Stimulated activated naive CD8-positive, alpha-beta T cell treated with anti-CD3 and anti-CD28 coated beads, Interleukin-15, Interleukin-2, amounts not matched to agents 100 U/mL and 50 U/mL, for 24 hours (primary cell): ENCODE measurements around the gene DCHS2.

ENCODE experiments used
- ATAC-seq: fragments of 150-1000 bp; cut with Tn5 transposase; one replicate; pipeline ENCODE4 v1.10.0; 2021
- DNase-seq: peaks from one replicate; pipeline ENCODE4 v3.0.0; 2021

The DCHS2 gene

DNA sequence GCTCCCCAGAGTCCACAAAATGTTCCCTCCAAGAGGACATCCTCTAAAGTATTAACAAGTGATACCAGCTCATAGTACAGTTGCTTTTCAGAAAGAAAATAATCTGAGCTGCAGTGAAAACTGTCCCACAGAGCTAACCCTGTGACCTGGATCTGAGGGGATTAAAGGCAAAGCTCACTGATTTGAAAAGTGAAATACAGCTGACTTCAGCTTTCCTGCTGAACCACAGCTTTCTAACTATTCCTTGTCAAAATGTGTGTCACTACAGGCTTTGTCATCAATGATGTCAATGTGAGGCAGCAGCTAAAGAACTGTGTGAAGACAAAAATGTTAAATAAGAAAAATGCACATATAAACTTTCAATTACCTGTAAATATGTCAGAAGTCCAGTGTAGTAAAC, 36.9 kb downstream of the DCHS2 start:
- no peak for DNase-seq
- ATAC-seq = no peak

DNA sequence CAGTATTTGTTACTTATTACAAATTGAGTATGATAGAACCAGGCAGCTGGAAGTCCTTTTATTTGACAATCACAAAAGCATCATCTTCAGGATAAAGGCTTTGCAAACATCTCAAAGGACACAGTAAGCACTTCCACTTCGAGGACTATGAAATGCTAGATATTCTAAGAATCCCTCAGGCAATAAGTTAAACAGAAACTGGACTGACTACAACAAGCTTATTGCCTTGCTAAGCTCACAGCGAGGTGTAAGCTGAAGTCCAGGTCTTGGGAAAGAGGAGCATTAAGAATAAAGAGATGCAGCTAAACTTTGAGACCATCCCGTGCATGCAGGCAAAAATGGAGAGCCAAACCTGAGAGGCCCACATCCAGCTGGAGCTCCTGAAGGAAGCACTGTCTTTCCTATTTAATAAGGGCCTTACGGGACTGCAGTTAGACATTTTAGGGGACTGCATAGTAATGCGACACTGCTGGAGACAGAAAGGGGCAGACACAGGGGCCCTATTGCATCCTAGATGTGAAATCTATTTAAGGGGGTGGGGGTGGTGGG, 38.7 kb downstream of the DCHS2 start:
- DNase-seq (no peak), ATAC-seq (no peak)

DNA sequence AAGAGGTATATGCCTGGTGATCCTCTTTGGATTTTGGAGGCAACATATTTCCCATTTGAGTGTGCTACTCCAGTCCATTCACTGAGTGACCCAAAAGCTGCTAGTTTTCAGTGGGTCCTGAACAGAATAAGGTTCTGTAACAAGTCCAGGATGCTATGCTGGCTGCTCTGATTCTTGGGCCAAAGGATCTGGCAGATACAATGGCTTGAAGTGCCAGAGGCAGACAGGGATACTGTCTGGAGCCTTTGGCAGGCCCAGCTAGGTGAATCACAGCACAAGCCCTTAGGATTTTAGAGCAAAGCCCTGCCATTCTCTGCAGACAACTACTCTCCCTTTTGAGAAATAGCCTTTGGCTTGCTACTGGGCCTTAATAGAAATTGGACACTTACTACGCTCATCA, 40.6 kb downstream of the DCHS2 start:
- ATAC-seq (no peak), DNase-seq (no peak)

DNA sequence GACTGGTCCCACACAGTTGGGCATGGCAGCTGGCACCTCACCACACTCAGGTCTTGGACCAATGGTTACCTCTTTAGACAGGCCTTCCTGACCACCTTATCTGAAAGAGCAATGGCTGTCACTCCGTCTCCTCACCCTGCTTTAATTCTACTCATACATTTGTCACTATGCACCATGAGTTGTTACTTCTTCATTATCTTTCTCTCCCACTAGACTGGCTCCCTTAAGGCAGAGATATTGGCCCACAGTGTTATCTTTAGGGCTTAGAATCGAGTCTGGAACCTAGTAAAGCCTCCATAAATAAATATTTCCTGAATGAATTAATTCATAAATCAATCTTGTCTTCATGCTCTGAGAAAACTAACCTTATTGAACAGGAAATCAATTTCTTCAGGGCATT, 46.6 kb downstream of the DCHS2 start:
- DNase-seq (no peak), ATAC-seq (no peak)

DNA sequence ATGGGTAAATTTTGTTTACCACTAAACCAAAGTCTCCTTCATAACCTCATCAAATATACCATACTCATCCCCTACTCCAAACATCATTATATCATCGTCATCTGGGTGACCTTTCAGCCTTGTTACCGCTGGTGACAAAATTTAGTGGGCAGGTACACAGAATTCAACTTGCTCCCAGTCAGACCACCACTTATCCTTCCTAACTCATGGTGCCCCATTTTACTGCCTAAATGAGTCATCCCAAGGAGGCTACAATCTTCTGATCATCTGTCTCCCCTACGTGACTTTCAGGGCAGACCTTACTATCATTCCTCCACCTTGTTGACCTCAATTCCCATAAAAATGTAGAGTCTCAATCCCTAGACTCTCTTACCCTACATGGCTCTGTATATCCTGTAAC, 49.6 kb downstream of the DCHS2 start:
- DNase-seq (no peak), ATAC-seq (no peak)

DNA sequence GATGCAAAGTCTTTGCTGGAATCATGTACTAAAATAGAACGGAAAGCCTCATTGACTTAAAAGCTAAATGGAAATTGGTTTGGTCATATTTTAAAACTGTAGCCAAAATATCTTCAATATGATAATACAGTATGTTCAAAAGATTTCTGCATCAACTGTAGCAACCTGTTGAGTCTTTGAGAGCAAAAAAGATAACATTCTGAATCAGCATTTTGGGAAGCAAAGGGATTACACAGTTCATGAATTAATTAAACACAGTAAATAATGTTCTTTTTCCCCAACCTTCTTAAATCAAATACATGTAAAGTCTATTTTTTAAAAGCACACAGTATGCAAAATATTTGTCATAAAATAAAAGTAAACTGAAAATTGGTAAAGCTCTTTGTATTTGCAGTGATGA, 50.5 kb downstream of the DCHS2 start:
- no peak for DNase-seq
- ATAC-seq = no peak

DNA sequence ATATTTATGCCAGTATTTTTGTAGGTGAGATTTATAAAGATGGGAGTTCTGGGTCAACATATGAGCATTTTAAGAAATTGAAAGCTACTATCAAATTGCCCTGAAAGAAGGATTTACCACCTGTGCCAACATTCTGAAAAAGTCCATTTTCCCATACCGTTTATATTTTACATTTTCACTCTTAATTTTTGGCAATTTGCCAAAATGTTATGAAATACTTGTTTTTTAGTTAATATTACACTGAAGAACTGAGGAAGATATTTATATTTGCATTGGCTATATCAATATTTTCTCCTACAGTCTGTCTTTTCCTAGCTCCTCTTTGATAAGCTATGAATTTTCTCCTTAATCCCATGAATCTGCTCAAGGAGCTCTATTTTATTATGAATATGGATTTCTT, 52.4 kb downstream of the DCHS2 start:
- DNase-seq (no peak), ATAC-seq (no peak)

DNA sequence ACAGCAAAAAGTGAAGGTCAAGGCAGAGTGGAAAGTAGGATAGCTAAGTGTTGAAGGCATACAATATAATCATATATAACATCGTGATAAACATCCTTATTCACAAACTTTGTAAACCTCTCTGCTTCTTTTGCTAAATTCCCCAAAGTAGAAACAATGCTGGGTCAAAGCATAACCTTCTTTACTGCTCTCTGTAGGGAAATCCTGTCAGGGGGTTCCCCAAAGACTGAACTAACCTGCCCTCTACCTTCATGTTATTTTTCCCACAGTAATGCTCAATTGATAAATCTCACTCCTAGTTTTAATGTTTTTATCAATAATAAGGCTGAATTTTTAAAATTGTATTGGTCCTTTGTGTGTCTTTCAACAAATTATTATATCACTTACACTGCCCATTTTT, 55.7 kb downstream of the DCHS2 start:
- DNase-seq (no peak), ATAC-seq (no peak)

DNA sequence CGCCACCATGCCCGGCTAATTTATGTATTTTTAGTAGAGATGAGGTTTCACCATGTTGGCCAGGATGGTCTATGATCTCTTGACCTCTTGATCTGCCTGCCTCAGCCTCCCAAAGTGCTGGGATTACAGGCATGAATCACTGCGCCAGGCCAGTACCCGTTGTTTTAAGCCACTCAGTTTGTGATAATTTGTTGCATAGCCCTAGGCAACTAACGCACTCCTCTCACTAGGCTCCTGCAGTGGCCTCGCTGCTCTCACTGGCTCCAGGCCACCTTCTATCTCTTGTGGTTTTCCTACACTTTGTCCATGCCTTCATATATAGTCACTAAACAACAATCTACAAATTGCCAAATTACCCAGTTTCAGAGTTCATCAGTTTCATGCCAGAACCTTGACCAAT, 58.1 kb downstream of the DCHS2 start:
- ATAC-seq (no peak), DNase-seq (no peak)

DNA sequence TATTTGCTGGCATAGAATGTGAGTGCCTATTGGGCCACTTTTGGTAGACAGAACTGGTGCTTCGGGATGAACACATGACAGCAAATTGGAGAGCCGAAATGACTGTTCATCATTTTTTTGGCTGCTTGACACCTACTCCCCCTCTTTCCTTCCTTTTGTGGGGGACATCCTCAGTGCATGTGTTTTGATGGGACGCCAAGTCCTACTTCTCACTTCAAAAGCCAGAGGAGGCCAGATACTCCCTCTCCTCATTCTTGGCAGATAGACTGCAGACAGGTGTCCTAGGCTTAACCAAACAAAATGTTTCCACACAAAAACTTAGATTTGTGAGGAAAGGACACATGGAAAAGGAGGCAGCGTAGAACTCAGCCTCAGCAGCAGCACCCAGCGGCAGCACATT, 62.4 kb downstream of the DCHS2 start:
- no peak for ATAC-seq

DNA sequence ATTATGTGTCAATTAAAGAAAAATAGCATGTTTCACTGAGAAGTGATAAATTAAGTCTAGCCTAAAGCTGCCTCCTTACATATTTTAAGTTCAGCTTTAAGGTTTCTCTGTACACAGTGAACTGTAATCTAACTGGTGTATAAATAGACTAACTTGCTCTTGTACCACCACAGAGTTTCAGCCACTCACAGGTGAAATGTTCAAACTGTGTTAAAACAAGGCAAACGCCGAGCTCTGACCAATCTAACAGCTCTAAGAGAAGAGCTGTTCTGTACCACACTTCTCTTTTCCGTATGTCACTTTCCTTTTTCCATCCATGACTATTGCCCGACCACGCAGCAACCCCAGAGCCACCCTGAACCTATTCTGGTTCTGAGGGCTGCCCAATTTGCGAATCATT, 64.5 kb downstream of the DCHS2 start:
- no peak for ATAC-seq
- DNase-seq = no peak

More for the DNA sequence above, 62.4 kb downstream of the DCHS2 start:
- no peak for DNase-seq

DNA sequence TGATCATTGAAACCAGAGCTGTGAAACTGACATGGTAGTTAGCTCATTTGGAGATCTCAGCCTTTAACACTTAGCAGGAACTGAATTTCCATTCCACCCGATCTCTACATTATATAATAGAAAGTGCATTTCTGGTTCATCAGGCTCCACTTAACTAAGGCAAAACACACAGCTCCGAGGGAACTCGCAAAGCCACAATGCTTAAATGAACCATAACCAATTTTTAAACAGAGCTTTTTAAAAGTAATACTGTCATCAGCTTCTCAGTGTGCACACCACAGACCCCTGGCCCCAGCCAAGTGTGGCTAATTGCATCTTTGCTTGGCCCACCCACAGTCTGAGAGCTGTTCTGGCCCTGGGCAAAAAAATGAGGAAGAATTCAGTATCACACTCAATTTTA, 66.1 kb downstream of the DCHS2 start:
- no peak for DNase-seq
- no peak for ATAC-seq

DNA sequence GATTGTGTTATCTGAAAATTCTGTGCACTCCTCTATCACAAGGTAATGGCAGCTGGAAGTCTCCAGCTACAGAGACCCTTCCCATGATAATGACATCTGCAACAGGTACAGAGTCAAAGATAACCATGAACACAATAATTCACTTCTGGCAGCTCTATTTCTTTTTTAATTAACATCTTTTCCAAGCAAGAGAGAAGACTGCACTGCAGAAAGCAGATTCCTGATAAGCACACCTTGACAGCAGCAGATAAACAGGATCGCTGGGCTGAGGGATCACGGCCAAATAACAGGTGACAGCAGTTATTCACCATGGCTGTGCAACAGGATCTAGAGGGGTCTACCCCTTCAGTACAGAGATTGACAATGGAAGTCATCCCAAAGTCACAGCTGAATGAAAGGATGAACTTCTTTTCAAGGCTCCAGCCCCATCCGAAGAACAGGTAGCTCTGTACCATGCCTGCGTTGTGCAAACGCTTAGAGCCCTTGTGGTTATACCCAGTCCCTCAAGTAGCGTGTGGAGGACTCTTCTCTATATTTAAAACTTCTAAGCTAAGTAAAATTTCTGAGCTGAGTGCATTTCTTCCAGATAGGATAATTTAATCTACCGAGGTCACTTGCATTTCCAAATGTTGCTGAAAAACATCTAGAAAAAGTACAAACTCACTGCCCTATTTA, 66.7 kb downstream of the DCHS2 start:
- no peak for ATAC-seq
- DNase-seq = no peak

DNA sequence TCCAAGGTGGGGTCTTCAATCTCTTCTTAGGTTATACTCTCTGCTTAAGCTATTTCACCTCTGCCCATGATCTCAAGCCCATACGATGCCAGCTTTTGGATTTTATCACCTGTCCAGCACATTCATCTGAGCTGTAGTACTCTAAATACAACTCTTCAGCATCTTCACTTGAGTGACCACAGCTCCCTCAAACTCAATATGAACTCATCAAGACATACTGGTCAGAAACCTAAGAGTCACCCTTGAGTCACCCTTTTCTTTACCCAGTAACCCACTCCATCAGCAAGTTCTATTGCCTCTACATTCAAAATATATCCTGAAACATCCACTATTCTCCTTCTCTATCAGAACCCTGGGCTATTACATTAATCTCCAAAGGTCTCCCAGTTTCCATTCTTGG, 69.4 kb downstream of the DCHS2 start:
- ATAC-seq = no peak
- DNase-seq = no peak

DNA sequence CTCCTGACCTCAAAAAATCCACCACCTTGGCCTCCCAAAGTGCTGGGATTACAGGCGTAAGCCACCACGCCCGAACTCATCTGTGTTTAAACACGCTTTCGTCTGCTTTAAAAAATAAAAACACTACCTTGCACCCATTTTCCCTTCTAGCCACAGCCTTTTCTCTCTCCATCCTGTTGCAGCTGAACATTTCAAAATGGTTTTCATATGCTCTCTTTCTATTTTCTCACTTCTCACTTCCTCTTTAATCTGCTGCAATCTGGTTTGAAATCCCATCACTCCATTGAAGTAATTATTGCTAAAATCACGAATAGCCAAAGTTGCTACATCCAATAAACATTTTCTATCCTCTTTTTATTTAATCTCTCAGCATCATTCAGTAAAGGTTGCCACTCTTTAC, 70.0 kb downstream of the DCHS2 start:
- DNase-seq (no peak), ATAC-seq (no peak)

DNA sequence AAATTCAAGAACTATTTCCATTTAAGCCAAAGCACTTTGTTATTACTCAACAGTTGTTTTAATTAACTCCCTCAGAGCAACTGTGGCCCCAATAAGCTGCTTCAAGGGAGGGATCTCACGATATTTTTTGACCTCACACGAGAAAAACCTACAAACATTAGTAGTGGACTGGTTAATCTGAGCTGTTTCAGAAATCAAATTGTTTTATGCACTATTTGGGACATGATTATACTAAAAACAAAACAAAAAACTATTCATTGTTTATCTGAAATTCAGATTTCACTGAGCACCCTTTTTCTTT, 74.3 kb downstream of the DCHS2 start:
- DNase-seq (no peak), ATAC-seq (no peak)

DNA sequence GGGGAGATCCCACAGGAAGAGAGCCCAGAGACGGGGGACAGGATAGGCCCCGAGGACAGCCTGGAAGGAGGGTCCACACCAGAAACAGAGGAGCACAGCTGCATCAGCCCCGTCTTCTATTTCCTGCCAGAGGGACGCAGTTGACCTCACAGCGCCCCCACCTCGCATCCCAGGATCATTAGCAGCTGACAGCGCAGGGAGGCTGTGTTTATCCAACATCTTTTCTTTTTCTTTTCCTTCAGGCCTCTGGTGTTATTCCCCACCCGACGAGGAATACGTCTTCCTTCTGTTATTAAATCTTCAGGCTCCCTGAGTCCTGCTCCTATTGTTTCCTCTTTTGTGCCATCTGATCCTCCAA, 75.4 kb downstream of the DCHS2 start:
- DNase-seq (no peak), ATAC-seq (no peak)

DNA sequence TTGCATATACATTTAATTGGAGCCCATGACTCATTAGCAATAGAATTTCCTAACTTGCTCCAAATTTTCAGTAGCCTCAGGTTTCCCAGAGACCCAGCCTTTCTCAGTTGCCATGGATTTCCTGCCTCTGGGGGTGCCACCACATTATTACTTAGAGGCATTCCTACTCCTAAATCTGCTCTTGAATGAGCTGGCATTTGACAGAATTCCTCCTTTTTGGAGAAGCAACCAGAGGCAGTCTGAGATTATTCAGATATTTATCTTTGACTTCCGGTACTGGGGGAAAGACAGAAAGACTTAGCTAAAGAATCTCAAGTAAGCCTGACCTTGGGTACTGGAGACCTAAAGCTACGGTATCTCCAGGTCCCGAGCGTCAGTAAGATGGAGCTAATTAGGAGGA, 76.3 kb downstream of the DCHS2 start:
- DNase-seq (no peak), ATAC-seq (no peak)

DNA sequence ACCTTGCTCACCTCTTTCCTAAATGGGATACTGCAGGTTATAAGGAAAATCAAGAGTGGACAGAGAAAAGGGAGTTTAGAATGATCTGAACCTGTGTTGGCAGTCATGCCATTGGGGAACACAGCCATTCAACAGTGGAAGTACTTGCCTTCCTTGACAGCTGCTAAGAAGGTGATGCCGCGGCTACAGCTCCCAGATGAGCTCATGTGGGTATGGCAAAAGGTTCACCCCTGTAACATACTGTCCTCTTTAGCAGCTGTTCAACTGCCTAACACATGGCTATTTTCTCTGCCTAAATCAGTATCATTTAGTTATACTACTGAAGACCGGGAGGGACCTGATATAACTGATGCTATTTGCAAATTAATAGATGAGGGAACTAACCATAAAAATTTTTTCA, 76.8 kb downstream of the DCHS2 start:
- DNase-seq = no peak
- ATAC-seq = no peak

DNA sequence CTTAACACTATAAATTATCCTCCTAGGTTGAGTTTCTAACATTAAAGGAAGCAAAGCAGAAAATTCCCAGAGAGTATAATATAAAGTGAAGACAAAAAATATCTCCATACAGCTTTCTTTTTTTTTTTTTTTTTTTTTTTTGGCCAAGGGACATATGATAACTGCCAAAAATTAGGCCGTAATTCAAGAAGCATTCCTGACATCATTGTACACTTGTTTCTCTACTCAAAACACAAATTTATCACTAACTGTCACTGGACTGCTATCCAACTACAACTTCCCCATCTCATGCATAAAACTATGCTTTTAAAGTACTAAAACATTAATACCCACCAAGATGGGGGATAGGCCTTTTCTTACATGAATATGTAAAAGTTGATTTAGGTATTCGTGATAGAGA, 77.2 kb downstream of the DCHS2 start:
- no peak for ATAC-seq

DNA sequence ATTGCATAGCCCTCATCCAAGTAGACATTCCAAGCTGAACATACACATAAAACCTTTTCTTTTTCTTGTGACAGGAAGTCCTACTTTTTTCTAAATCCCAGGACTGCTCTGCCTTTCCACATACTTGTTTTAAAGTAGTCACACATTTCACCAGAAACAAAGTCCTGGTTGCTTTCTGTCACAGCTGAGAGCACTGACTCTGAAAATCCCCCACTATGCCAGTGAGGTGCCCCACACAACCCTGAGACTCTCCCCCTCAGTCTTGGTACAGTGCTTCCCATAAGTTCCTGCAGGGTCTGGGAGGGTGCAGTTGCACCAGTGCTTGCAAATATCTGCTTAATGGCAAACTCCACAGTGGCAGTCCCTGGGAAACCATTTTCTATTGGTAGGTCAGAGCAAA, 84.2 kb downstream of the DCHS2 start:
- no peak for DNase-seq
- no peak for ATAC-seq

More for the DNA sequence above, 77.2 kb downstream of the DCHS2 start:
- DNase-seq = no peak

DNA sequence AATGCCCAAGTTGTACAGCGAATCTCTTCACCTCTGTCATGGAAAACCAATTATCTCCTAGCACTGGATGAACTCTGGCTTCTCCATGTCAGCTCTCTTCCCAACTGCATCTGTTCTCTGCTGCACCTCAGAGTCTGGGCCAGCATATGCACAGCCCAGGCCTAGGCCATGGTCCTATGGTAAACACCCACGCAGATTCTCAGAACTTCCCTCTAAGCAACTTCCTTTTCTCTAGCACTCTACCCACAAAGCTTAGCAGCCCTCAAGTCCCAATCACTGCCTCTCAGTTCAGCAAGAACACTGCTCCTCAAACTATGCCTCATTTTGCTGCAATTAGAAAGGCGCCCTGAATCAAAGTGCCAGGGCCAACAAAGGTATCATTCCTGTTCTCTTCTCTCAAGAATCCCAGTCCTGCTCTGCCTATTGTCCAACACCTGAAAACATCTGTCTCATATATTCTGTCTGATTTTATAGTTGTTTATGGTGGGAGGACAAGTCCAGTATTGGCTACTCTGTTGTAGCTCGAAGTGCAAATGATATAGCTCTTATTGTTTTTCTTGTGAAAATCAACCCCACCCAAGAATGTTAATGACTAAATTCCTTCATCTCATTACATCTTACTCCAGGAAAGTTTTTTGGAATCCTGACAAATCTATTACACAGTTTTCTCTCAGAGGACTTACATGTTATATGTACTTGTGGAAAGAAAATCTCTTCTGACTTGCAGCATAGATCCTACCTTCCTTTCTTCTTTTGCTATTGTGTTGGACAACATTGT, 85.4 kb downstream of the DCHS2 start:
- no peak for ATAC-seq

DNA sequence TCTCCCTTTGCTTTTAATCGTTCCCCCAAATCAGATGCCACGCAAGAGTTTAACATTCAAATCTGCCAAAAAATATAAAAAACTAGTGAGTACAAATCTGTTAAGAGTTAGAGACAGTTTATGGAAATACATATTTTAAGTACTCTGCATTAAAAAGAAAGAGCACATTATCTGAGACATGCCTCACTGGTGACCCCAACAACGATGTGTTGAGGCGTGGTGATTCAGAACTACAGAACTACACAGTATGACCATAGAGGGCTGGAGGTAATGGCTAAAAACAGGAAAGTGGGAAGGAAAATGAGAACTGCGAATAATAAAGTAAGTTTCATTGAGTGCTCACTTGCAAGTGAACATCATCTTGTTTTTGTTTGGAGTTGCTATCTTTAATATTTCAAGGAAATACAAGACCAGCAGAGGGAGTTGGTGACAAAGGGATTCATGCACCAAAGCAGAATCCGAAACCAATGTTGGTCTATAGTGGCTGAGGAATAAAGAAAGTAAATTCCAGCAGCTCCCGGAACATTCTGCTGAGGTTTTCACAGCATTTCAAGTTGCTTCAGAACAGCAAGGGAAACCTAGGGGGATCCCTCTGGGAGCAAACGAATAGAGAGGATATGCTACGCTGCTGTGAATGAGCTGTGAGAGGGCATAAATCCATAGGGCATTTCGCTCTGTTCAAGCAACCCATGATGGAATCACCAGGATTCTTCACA, 92.2 kb downstream of the DCHS2 start:
- DNase-seq (no peak), ATAC-seq (no peak)

More for the DNA sequence above, 85.4 kb downstream of the DCHS2 start:
- no peak for DNase-seq
